Lower leg skin (tissue), 4 donors: Measurements from ENCODE around the gene DGKI. TPM values are rescaled to one million over a fixed set of nuclear protein-coding genes. Genes with fewer than 3 reads are reported as not detected.

Experiments used
- DNase-seq, 2 donors: peaks; one replicate each; pipeline ENCODE4 v3.0.0-alpha.2; 2019; ENCODE audit warnings: low spot score in 2 of 2
- H3K4me3 ChIP-seq: fragments of 200-600 bp; sonication (generic); 2 replicates; pipeline ENCODE4 v1.5.1; 2017; ENCODE audit warnings: mild to moderate bottlenecking, low read depth; ENCODE audit not compliant: poor library complexity, severe bottlenecking
- CTCF ChIP-seq, 3 donors: fragments of 450-650 bp; IDR thresholded peaks; one replicate each; pipeline ENCODE4 v1.5.1; 2016; ENCODE audit warnings: antibody characterized with exemption in 3 of 3, mild to moderate bottlenecking in 3 of 3, moderate library complexity in 2 of 3
- POLR2A ChIP-seq, 2 donors: fragments of 450-650 bp; IDR thresholded peaks; one replicate each; pipeline ENCODE4 v1.6.1; 2016 to 2017; ENCODE audit warnings: antibody characterized with exemption in 2 of 2, mild to moderate bottlenecking in 1 of 2, moderate library complexity in 1 of 2
- WGBS, 2 donors: methylation state at CpG; one replicate each; pipeline ENCODE4 v1.1.5; 2018; 5-methylcytosine and 5-hydroxymethylcytosine counted together
- intact Hi-C: fragments of 100-400 bp; cut with DNase I; formaldehyde crosslinking; loops from one replicate; pipeline ENCODE4 v1.15.0; 2023; ENCODE audit warnings: low total_unique reads
- total RNA-seq, 4 donors: library from RNA; depleted of rRNA; stranded (reverse); fragments of >200 nt; gene quantifications; one replicate each; pipeline ENCODE4 v1.1.0, GENCODE V29; 2016

The DGKI gene
- total RNA-seq, 4 donors from 2014 or later: 0.34 to 2.1 (median 1.3) TPM

- TF ChIP-seq POLR2A (IDR thresholded peaks at IDR 0.05) (no peak), CTCF (IDR thresholded peaks at IDR 0.05) (no peak)
- DNase-seq: no peak
- WGBS, 2 donors: 82 to 83% methylated on average over 3 of the region's 3 CpGs
- no peak overlapping the region for H3K4me3 ChIP-seq
- intact Hi-C loops: loop anchor here (10.0 kb wide), 1 partner anchor 1718 kb away; no protein-coding TSS in a partner anchor
Observed at GRCh38 chr7:137772316-137772715, 74.5 kb downstream of the DGKI start.

- H3K4me3 ChIP-seq: no peak overlapping the region
- DNase-seq: no peak
- 65 to 71% methylated on average over 7 of the region's 7 CpGs for WGBS, 2 donors
- intact Hi-C loops: loop anchor here (10.0 kb wide), 1 partner anchor 1717 kb away; no protein-coding TSS in a partner anchor
- TF ChIP-seq CTCF (IDR thresholded peaks at IDR 0.05) (no peak), POLR2A (IDR thresholded peaks at IDR 0.05) (no peak)
Observed at GRCh38 chr7:137771679-137772078, 75.1 kb downstream of the DGKI start.

- 86 to 93% methylated on average over 5 of the region's 5 CpGs for WGBS, 2 donors
- DNase-seq: no peak
- intact Hi-C loops: loop anchor here (10.0 kb wide), 1 partner anchor 1716 kb away; no protein-coding TSS in a partner anchor
- TF ChIP-seq CTCF (IDR thresholded peaks at IDR 0.05): no peak
- TF ChIP-seq POLR2A (IDR thresholded peaks at IDR 0.05): no peak
- H3K4me3 ChIP-seq: no peak overlapping the region
Observed at GRCh38 chr7:137771273-137771672, 75.5 kb downstream of the DGKI start.

- no peak overlapping the region for H3K4me3 ChIP-seq
- intact Hi-C loops: no loop called here
- TF ChIP-seq CTCF (IDR thresholded peaks at IDR 0.05): no peak
- no peak for TF ChIP-seq POLR2A (IDR thresholded peaks at IDR 0.05)
- WGBS, 2 donors: 25 to 53% methylated on average over 6 of the region's 6 CpGs
- DNase-seq: no peak
Observed at GRCh38 chr7:137768366-137768765, 78.4 kb downstream of the DGKI start.

GRCh38 chr7:137762334-137762733 is 84.4 kb downstream of the DGKI start:
- TF ChIP-seq POLR2A (IDR thresholded peaks at IDR 0.05) (no peak), CTCF (IDR thresholded peaks at IDR 0.05) (no peak)
- intact Hi-C loops: no loop called here
- DNase-seq: no peak
- WGBS, 2 donors: 87 to 94% methylated on average over 2 of the region's 2 CpGs
- no peak overlapping the region for H3K4me3 ChIP-seq

GRCh38 chr7:137760111-137760510 is 86.7 kb downstream of the DGKI start:
- intact Hi-C loops: no loop called here
- H3K4me3 ChIP-seq: no peak overlapping the region
- WGBS, 2 donors: 41 to 42% methylated on average over 6 of the region's 6 CpGs

More at GRCh38 chr7:137760111-137760510, 86.7 kb downstream of the DGKI start:
- no peak for DNase-seq
- TF ChIP-seq POLR2A (IDR thresholded peaks at IDR 0.05) (no peak), CTCF (IDR thresholded peaks at IDR 0.05) (no peak)
